Activated naive CD4-positive, alpha-beta T cell treated with anti-CD3 and anti-CD28 coated beads, Interleukin-2, amount 10 ng/mL, durations not matched to agents 5 hours and 36 hours (primary cell): ENCODE measurements around the gene CHRNE. TPM values are rescaled to one million over a fixed set of nuclear protein-coding genes. Genes with fewer than 3 reads are reported as not detected.

ENCODE experiments used
- total RNA-seq, 2 experiments: library from RNA; stranded (reverse); gene quantifications; one replicate each; pipeline ENCODE4 v1.2.3, GENCODE V29; 2021

The CHRNE gene
- total RNA-seq, result under 1 TPM in 1 of 2 experiments, not detected in 1; 0.23 TPM

DNA sequence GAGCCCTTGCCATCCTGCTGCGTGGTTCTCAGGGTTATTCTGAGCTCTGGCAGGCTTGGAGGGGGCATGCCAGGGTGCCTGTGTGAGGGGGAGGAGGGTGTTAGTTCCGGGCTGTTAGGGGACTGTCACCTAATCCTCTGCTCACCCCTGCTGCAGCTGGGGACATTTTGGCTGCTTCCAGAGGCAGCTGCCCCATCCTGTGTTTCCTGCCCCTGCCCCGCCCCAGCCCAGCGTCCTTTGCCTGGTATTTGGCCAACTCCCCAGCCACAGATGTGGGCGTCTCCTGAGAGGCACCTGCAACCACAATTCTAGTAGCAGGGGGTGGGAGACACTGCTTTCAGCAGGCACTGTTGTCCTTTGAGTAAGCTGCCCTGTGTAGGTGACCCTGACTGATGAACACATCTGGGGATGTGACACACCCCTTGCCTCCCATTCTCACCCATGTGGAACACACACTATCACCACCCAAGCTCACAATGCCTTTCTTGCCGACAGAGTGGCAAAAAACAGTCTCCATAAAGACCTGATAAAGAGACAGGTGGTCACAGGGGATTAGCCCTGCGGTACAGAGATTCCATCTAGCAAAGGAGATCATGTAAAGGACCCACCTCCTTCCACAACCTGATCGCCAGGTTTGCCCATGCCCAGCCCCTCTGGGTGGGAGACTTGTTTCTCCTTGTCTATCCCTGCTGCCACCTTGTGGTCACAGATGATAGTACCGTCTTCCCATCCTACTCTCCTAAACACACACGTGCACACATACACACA, at the start of gene CHRNE:
CHRNE (minus strand) TSS at position 48 of the 768 bp plus-strand sequence; CDS start at position 13, 35 bp downstream.

DNA sequence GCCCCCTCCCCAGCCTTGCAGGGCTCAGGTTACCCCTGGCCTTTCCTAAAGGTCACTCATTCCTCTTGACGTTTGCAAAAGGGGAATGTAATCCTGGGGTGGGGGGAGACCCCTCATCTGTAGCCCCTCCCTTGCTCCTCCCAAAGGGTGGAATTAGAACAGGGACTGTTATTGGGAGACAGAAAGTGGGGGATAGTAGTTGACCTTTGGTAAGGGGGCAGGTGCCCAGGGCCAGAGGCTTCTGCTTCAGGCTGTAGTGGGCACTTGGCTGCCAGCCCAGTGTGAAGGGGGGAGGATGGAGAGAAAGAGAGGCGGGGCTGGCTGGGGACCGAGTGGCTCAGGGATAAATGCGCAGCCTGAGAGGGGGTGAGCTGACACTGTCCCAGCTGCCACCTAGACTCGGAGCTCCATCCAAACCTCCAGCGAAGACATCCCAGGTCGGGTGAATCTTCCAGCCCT, 47.9 kb upstream of the CHRNE start, which contains the start of gene ENO3:
ENO3 (plus strand) TSS at position 374 of the 459 bp plus-strand sequence. CDS start 711 bp downstream, outside the sequence.

GRCh38 chr17:4948166-4948930, 45.5 kb upstream of the CHRNE start, which contains the start of gene PFN1:
Gene PFN1, minus strand, starts transcription at chr17:4948530. Its CDS starts 136 bp downstream, at chr17:4948394.

DNA sequence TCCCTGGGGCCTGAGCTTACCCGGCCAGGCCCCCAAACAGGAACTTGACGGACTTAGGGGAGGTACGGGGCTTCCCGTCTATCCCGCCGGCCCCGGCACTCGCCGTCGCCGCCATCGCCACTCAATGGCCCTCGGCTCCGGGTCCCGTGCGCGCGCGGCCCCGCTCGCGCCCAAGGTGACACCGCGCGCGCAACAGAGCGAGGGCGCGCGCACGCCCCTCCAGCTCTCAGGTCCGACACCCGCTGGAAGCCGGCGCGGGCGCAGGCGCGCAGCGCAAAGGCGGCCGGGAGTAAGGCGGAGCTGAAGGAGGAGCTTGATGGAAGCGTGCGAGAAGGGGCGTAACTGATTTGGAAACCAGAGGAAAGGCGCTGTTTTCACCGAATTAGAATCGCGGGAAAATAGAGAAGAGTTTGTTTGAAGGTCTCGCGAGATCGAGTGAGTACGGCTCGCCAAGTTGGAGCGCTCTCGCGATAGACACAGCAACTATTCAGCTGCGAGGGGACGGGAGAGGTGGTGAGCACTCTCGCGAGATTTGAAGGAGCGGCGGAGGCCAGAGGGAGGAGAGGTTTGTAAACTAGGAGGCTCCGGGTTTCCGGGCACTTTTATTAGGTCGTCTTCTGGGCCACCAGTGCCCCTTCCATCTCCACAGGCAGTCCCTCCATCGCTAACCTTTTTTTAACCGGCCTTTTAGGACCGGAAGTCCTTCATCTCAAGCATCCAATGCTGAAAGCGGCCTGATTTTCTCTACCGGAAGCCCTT, 37.1 kb upstream of the CHRNE start, which contains the start of the genes RNF167 and SLC25A11:
RNF167 (plus strand) TSS at position 473 of the 759 bp plus-strand sequence. CDS start 642 bp downstream, outside the sequence.
SLC25A11 (minus strand) TSS at position 251 of the 759 bp plus-strand sequence; CDS start at position 115, 136 bp downstream.

GRCh38 chr17:4931963-4932362, 29.1 kb upstream of the CHRNE start, which contains the start of gene GP1BA:
Gene GP1BA, plus strand, starts transcription at chr17:4932277. Its CDS starts 328 bp downstream, at chr17:4932605.

GRCh38 chr17:4899341-4900230, 3.3 kb downstream of the CHRNE start, which contains the start of gene C17orf107:
Gene C17orf107, plus strand, starts transcription at chr17:4899536. Its CDS starts 227 bp downstream, at chr17:4899763.

Other genes starting within 250 kb of the CHRNE start
- 10 to 100 TPM; 59.5 to 66.0 TPM for gene PELP1, start 199.0 kb downstream of the CHRNE start, total RNA-seq
- gene ARRB2, start 192.5 kb downstream of the CHRNE start, total RNA-seq, result 100 to 1,000 TPM; 320 to 339 TPM
- gene MED11, start 171.7 kb downstream of the CHRNE start, total RNA-seq, result 10 to 100 TPM; 24.6 to 27.4 TPM
- gene ZMYND15, start 163.3 kb downstream of the CHRNE start, total RNA-seq, result under 1 TPM; 0.19 to 0.25 TPM
- gene CXCL16, start 163.2 kb downstream of the CHRNE start, total RNA-seq, result 1 to 10 TPM; 1.6 TPM
- gene TM4SF5, start 131.2 kb downstream of the CHRNE start, total RNA-seq, result not detected
- gene VMO1, start 116.7 kb downstream of the CHRNE start, total RNA-seq, result not detected
- not detected for gene GLTPD2, start 114.1 kb downstream of the CHRNE start, total RNA-seq
- 10 to 100 TPM; 94.7 to 95.7 TPM for gene PSMB6, start 106.9 kb downstream of the CHRNE start, total RNA-seq
- gene PLD2, start 95.9 kb downstream of the CHRNE start, total RNA-seq, result 10 to 100 TPM; 17.9 to 21.9 TPM
- gene MINK1, start 69.8 kb downstream of the CHRNE start, total RNA-seq, result 100 to 1,000 TPM; 102 to 112 TPM
- under 1 TPM; 0.48 to 0.68 TPM for gene C17orf107, start 3.6 kb downstream of the CHRNE start, total RNA-seq
- not detected for gene GP1BA, start 29.2 kb upstream of the CHRNE start, total RNA-seq
- 10 to 100 TPM; 62.3 to 64.3 TPM for gene SLC25A11, start 36.9 kb upstream of the CHRNE start, total RNA-seq
- gene RNF167, start 37.2 kb upstream of the CHRNE start, total RNA-seq, result 100 to 1,000 TPM; 191 TPM
- gene PFN1, start 45.4 kb upstream of the CHRNE start, total RNA-seq, result 1,000 to 10,000 TPM; 2,036 to 2,067 TPM
- 10 to 100 TPM; 43.9 to 56.2 TPM for gene ENO3, start 48.0 kb upstream of the CHRNE start, total RNA-seq
- gene SPAG7, start 64.7 kb upstream of the CHRNE start, total RNA-seq, result 10 to 100 TPM; 50.5 to 56.4 TPM
- gene CAMTA2, start 84.6 kb upstream of the CHRNE start, total RNA-seq, result 10 to 100 TPM; 54.4 to 58.6 TPM
- under 1 TPM; 0.15 to 0.26 TPM for gene INCA1, start 94.4 kb upstream of the CHRNE start, total RNA-seq
- gene KIF1C, start 94.9 kb upstream of the CHRNE start, total RNA-seq, result 10 to 100 TPM; 35.2 to 36.6 TPM
- gene SLC52A1, start 132.3 kb upstream of the CHRNE start, total RNA-seq, result under 1 TPM; 0.51 to 0.58 TPM
- gene ZFP3, start 175.4 kb upstream of the CHRNE start, total RNA-seq, result 1 to 10 TPM; 7.0 to 7.5 TPM
- 10 to 100 TPM in 1 of 2 experiments, 1 to 10 TPM in 1; 9.2 to 11.0 TPM for gene ZNF232, start 208.8 kb upstream of the CHRNE start, total RNA-seq
- gene USP6, start 212.9 kb upstream of the CHRNE start, total RNA-seq, result under 1 TPM; 0.08 to 0.10 TPM